Mesodermal cell (in vitro differentiated cells): ENCODE measurements around the gene EIF2AK3. TPM values are rescaled to one million over a fixed set of nuclear protein-coding genes. Genes with fewer than 3 reads are reported as not detected.
A peak's percentile ranks its signal among the peaks of the same experiment; 100 is the strongest.

Experiments used
- H3K27ac ChIP-seq: 2 replicates; pipeline ENCODE4 v1.7.0; 2013; ENCODE audit warnings: mild to moderate bottlenecking, low read depth, low read length, moderate library complexity; ENCODE audit not compliant: severe bottlenecking
- H3K36me3 ChIP-seq: 2 replicates; pipeline ENCODE4 v1.7.1; 2013; ENCODE audit warnings: mild to moderate bottlenecking, low read length, moderate library complexity; ENCODE audit not compliant: control insufficient read depth, insufficient read depth
- H3K4me1 ChIP-seq: one replicate; pipeline ENCODE4 v1.7.1; 2013; ENCODE audit warnings: mild to moderate bottlenecking, low read length; ENCODE audit not compliant: insufficient read depth, control insufficient read depth, poor library complexity, severe bottlenecking
- H3K4me3 ChIP-seq: 2 replicates; pipeline ENCODE4 v1.7.0; 2013; ENCODE audit warnings: low read length, control low read depth, mild to moderate bottlenecking; ENCODE audit not compliant: insufficient read depth, poor library complexity, severe bottlenecking; ENCODE audit errors: extremely low read depth
- H3K9me3 ChIP-seq: 2 replicates; pipeline ENCODE4 v1.7.1; 2013; ENCODE audit warnings: mild to moderate bottlenecking, low read length, moderate library complexity; ENCODE audit not compliant: control insufficient read depth
- WGBS, 2 experiments: methylation state at CpG; one replicate each; pipeline ENCODE4 v1.1.5; 2013; ENCODE audit warnings: missing lambda C conversion rate in 2 of 2; ENCODE audit not compliant: insufficient coverage in 2 of 2; 5-methylcytosine and 5-hydroxymethylcytosine counted together
- polyA plus RNA-seq, 2 experiments: library from polyadenylated mRNA; stranded (reverse); fragments of 50-300 nt; gene quantifications; one replicate each; pipeline ENCODE4 v1.2.3, GENCODE V29; 2013

Gene EIF2AK3
- polyA plus RNA-seq (2013, experiment 1 of 2): 18.8 TPM
- 15.7 TPM for polyA plus RNA-seq (2013, experiment 2 of 2)

GRCh38 chr2:88627055-88627855 is at the start of gene EIF2AK3:
TSS of gene EIF2AK3 (minus strand) at chr2:88627464. CDS start at chr2:88627274, 190 bp downstream.
- Histone ChIP-seq H3K36me3 (no peaks in the 10 kb centered on the region), H3K9me3 (no peaks in the 10 kb centered on the region), H3K27ac (peak within 1 kb of the TSS; percentile 99), H3K4me1 (peaks cover 4% of the 10 kb centered on the region), H3K4me3 (peak within 1 kb of the TSS; percentile 78)
- 0 to 1% methylated on average over 22 to 64 of the region's 75 CpGs for WGBS, 2 experiments

DNA sequence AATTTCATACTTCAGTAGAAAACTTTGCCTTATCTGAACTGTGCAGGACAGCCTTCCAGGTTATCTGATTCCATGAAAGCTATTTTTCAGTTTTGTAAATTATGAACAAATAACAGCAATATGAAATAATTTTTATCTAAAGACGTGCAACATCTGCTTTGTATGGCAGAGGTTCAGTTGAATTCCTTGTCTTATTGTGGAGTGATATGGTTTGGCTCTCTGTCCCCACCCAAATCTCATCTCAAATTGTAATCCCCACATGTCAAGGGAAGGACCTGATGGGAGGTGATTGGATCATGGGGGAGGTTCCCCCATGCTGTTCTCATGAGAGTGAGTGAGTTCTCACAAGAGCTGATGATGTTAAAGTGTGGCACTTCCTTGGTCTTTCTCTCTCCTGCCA is 46.1 kb upstream of the EIF2AK3 start:
- H3K4me3 ChIP-seq: no peak overlapping the region
- no peaks in the 10 kb centered on the region for H3K4me1 ChIP-seq
- WGBS, 2 experiments: no CpG with 5 or more reads among the region's 1 CpG
- no peaks in the 10 kb centered on the region for H3K36me3 ChIP-seq
- H3K9me3 ChIP-seq: no peaks in the 10 kb centered on the region
- no peak overlapping the region for H3K27ac ChIP-seq

DNA sequence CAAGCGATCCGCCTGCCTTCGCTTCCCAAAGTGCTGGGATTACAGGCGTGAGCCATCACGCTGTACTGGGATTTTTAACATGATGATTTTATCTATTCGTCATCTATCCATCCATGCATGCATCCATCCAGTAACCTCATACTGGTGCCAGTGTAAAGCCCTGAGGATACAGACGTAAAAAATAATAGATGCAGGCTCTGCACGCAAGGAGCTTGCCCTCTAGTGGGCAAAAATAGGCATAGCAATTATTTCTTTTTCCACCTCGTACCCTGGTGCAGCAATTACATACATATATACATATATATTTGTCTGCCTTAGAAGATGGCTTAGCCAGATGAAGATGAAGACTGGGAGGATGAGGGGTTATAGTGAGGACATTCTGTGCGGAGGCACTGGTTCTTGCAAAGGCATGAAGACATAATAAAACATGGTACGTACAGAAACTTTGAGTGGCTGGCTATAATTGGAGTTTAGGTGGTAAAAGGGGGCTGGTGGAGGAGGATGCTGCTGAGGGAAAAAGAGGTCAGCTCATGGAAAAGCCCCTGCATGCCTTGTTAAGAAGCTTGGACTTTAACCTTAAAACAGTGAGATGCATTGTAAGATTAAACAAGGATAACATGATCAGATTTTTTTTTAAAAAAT is 44.6 kb upstream of the EIF2AK3 start:
- WGBS, 2 experiments: 60 to 81% methylated on average over 6 to 8 of the region's 11 CpGs
- Histone ChIP-seq H3K4me1 (no peaks in the 10 kb centered on the region), H3K9me3 (no peaks in the 10 kb centered on the region), H3K27ac (no peak overlapping the region), H3K4me3 (no peak overlapping the region), H3K36me3 (no peaks in the 10 kb centered on the region)

- H3K9me3 ChIP-seq: no peaks in the 10 kb centered on the region
- H3K36me3 ChIP-seq: no peaks in the 10 kb centered on the region
- no peak overlapping the region for H3K27ac ChIP-seq
- no peak overlapping the region for H3K4me3 ChIP-seq
- H3K4me1 ChIP-seq: no peaks in the 10 kb centered on the region
- WGBS, 2 experiments: 86% methylated on average over 2 of the region's 6 CpGs; no CpG with 5 or more reads in 1 of the 2 experiments
Measured at GRCh38 chr2:88669482-88670214, 42.4 kb upstream of the EIF2AK3 start.

DNA sequence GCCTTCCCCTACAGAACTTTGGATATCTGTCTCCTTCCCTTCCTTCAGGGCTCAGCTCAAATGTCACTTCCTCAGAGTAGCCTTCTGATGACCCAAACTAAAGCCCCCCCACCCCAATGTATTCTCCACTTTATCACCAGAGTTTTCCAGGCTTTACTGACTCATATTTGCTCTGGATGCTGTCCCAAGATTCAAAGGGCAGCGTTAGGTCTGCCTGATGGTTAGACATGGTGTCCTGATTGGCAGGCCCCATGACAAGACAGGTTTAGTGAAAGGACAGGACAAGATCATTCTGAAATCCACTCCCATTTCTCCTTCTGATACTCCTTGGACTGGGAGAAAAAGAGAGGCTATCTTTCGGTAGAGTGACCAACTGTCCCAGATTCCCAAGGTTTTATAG is 41.6 kb upstream of the EIF2AK3 start:
- H3K9me3 ChIP-seq: no peaks in the 10 kb centered on the region
- H3K4me3 ChIP-seq: no peak overlapping the region
- 100% methylated on average over 2 of the region's 2 CpGs; no CpG with 5 or more reads in 1 of the 2 experiments for WGBS, 2 experiments
- no peaks in the 10 kb centered on the region for H3K36me3 ChIP-seq
- H3K4me1 ChIP-seq: no peaks in the 10 kb centered on the region
- no peak overlapping the region for H3K27ac ChIP-seq

GRCh38 chr2:88667219-88667618 is 40.0 kb upstream of the EIF2AK3 start:
- 89% methylated on average over 1 of the region's 2 CpGs; no CpG with 5 or more reads in 1 of the 2 experiments for WGBS, 2 experiments
- no peak overlapping the region for H3K4me3 ChIP-seq

GRCh38 chr2:88666576-88666975 is 39.3 kb upstream of the EIF2AK3 start:
- Histone ChIP-seq H3K9me3 (no peaks in the 10 kb centered on the region), H3K4me3 (no peak overlapping the region), H3K4me1 (no peaks in the 10 kb centered on the region), H3K36me3 (no peaks in the 10 kb centered on the region), H3K27ac (no peak overlapping the region)
- 80 to 82% methylated on average over 4 of the region's 4 CpGs for WGBS, 2 experiments

More at GRCh38 chr2:88667219-88667618, 40.0 kb upstream of the EIF2AK3 start:
- H3K36me3 ChIP-seq: no peaks in the 10 kb centered on the region
- no peak overlapping the region for H3K27ac ChIP-seq
- H3K4me1 ChIP-seq: no peaks in the 10 kb centered on the region
- H3K9me3 ChIP-seq: no peaks in the 10 kb centered on the region

GRCh38 chr2:88660622-88661021 is 33.4 kb upstream of the EIF2AK3 start:
- Histone ChIP-seq H3K36me3 (no peaks in the 10 kb centered on the region), H3K4me1 (peaks cover 17% of the 10 kb centered on the region), H3K9me3 (no peaks in the 10 kb centered on the region), H3K4me3 (no peak overlapping the region), H3K27ac (no peak overlapping the region)
- WGBS, 2 experiments: 100% methylated on average over 1 of the region's 1 CpG; no CpG with 5 or more reads in 1 of the 2 experiments

- Histone ChIP-seq H3K27ac (peak overlapping the region; percentile 39), H3K4me1 (peaks cover 17% of the 10 kb centered on the region), H3K9me3 (no peaks in the 10 kb centered on the region), H3K36me3 (no peaks in the 10 kb centered on the region), H3K4me3 (no peak overlapping the region)
- WGBS, 2 experiments: 71% methylated on average over 1 of the region's 4 CpGs; no CpG with 5 or more reads in 1 of the 2 experiments
Measured at GRCh38 chr2:88659538-88659915, 32.3 kb upstream of the EIF2AK3 start.

- Histone ChIP-seq H3K4me1 (peaks cover 17% of the 10 kb centered on the region), H3K36me3 (no peaks in the 10 kb centered on the region), H3K9me3 (no peaks in the 10 kb centered on the region), H3K27ac (peak overlapping the region; percentile 39), H3K4me3 (no peak overlapping the region)
- 52 to 60% methylated on average over 1 to 2 of the region's 4 CpGs for WGBS, 2 experiments
Measured at GRCh38 chr2:88658881-88659537, 31.7 kb upstream of the EIF2AK3 start.
